AG04450 (cell line): ENCODE measurements around the gene OR7G1. TPM values are rescaled to one million over a fixed set of nuclear protein-coding genes. Genes with fewer than 3 reads are reported as not detected.

ENCODE experiments used
- CTCF ChIA-PET: fragments of 300-600, 350-600 bp; formaldehyde crosslinking; extraction: SDS; loops from one replicate; lab custom pipeline; 2022; ENCODE audit warnings: antibody characterized with exemption, inconsistent platforms; lab: Charles Lee
- POLR2A ChIA-PET: fragments of 350-600 bp; formaldehyde crosslinking; extraction: SDS; loops from one replicate; lab custom pipeline; 2021; ENCODE audit warnings: antibody characterized with exemption, inconsistent platforms; lab: Yijun Ruan, JAX
- DNase-seq: peaks from one replicate; pipeline ENCODE4 v3.0.0-alpha.2; 2011; ENCODE audit warnings: low read depth, low spot score
- H3K27ac ChIP-seq: one replicate; pipeline ENCODE4 v1.5.1; 2012; ENCODE audit warnings: low read depth, low read length, control low read depth
- H3K27me3 ChIP-seq: one replicate; pipeline ENCODE4 v1.6.0; 2012; ENCODE audit warnings: low read length; ENCODE audit not compliant: control insufficient read depth, insufficient read depth
- H3K4me3 ChIP-seq: 2 replicates; pipeline ENCODE4 v1.5.1; 2011; ENCODE audit warnings: mild to moderate bottlenecking, low read depth, low read length, control low read depth
- H3K9me3 ChIP-seq: 2 replicates; pipeline ENCODE4 v1.5.1; 2012; ENCODE audit warnings: low read length; ENCODE audit not compliant: control insufficient read depth, insufficient read depth
- CTCF ChIP-seq: IDR thresholded peaks from 2 replicates; pipeline ENCODE4 v1.5.1; 2011; ENCODE audit warnings: low read depth, low read length, control low read depth, inconsistent platforms
- polyA minus RNA-seq: library from RNA; depleted of rRNA, polyadenylated mRNA; stranded (reverse); fragments of >200 nt; gene quantifications from 2 replicates; pipeline ENCODE4 v1.2.3, GENCODE V29; 2011; rRNA and poly(A)+ RNA removed
- polyA plus RNA-seq: library from polyadenylated mRNA; depleted of rRNA; stranded (reverse); fragments of >200 nt; gene quantifications from 2 replicates; pipeline ENCODE4 v1.2.3, GENCODE V29; 2011; rRNA removed

OR7G1 gene
- polyA plus RNA-seq, result not detected in 2 replicates
- polyA minus RNA-seq, result not detected in 2 replicates

GRCh38 chr19:9115307-9115813, at the start of gene OR7G1:
OR7G1 (minus strand) TSS chr19:9115763; CDS start chr19:9115763, 0 bp downstream.
- POLR2A ChIA-PET, result no interaction called here

GRCh38 chr19:9165261-9165660, 49.7 kb upstream of the OR7G1 start:
- Histone ChIP-seq H3K4me3 (no peak overlapping the region), H3K9me3 (peaks cover 55% of the 10 kb centered on the region), H3K27ac (no peak overlapping the region), H3K27me3 (no peaks in the 10 kb centered on the region)
- TF ChIP-seq CTCF, result no peak
- ChIA-PET CTCF (no interaction called here), POLR2A (no interaction called here)
- no peak for DNase-seq

More at GRCh38 chr19:9115307-9115813, at the start of gene OR7G1:
- TF ChIP-seq CTCF, result no peak
- no peak for DNase-seq
- no peaks in the 10 kb centered on the region for H3K27me3 ChIP-seq
- H3K4me3 ChIP-seq, result no peak within 1 kb of the TSS
- peaks cover 9% of the 10 kb centered on the region for H3K9me3 ChIP-seq
- no peak within 1 kb of the TSS for H3K27ac ChIP-seq
- CTCF ChIA-PET, result no interaction called here

GRCh38 chr19:9161427-9161826, 45.9 kb upstream of the OR7G1 start:
- Histone ChIP-seq H3K9me3 (peaks cover 83% of the 10 kb centered on the region), H3K27me3 (no peaks in the 10 kb centered on the region), H3K27ac (no peak overlapping the region), H3K4me3 (no peak overlapping the region)
- ChIA-PET POLR2A (no interaction called here), CTCF (no interaction called here)
- no peak for DNase-seq
- TF ChIP-seq CTCF, result no peak

GRCh38 chr19:9159891-9160290, 44.3 kb upstream of the OR7G1 start:
- Histone ChIP-seq H3K4me3 (no peak overlapping the region), H3K9me3 (peaks cover 93% of the 10 kb centered on the region), H3K27me3 (no peaks in the 10 kb centered on the region), H3K27ac (no peak overlapping the region)
- ChIA-PET POLR2A (no interaction called here), CTCF (no interaction called here)
- TF ChIP-seq CTCF, result no peak
- DNase-seq, result no peak

- no peak for DNase-seq
- H3K9me3 ChIP-seq, result peaks cover 85% of the 10 kb centered on the region
- POLR2A ChIA-PET, result no interaction called here
- H3K4me3 ChIP-seq, result no peak overlapping the region
- CTCF ChIA-PET, result no interaction called here
- no peak for TF ChIP-seq CTCF
- no peaks in the 10 kb centered on the region for H3K27me3 ChIP-seq
- H3K27ac ChIP-seq, result no peak overlapping the region
These were observed 40.7 kb upstream of the OR7G1 start for GRCh38 chr19:9156304-9156703.
